MG63 (cell line): ENCODE results near the gene C9orf40. TPM values are rescaled to one million over a fixed set of nuclear protein-coding genes. Genes with fewer than 3 reads are reported as not detected.
A peak's percentile ranks its signal among the peaks of the same experiment; 100 is the strongest.

ENCODE experiments used
- DNase-seq: peaks from one replicate; pipeline ENCODE4 v3.0.0-alpha.2; 2020
- H3K27me3 ChIP-seq: fragments of 250-450 bp; sonication (Bioruptor Pico); 2 replicates; pipeline ENCODE4 v1.5.1; 2020; ENCODE audit warnings: mild to moderate bottlenecking, moderate library complexity
- H3K36me3 ChIP-seq: fragments of 250-450 bp; sonication (Bioruptor Pico); 2 replicates; pipeline ENCODE4 v1.5.1; 2020; ENCODE audit warnings: mild to moderate bottlenecking, moderate library complexity
- H3K4me3 ChIP-seq: fragments of 250-450 bp; sonication (Bioruptor Pico); 2 replicates; pipeline ENCODE4 v1.5.1; 2020; ENCODE audit warnings: mild to moderate bottlenecking, moderate library complexity
- H3K9me3 ChIP-seq: fragments of 250-450 bp; sonication (Bioruptor Pico); 2 replicates; pipeline ENCODE4 v1.5.1; 2020; ENCODE audit warnings: mild to moderate bottlenecking, moderate library complexity
- total RNA-seq: library from RNA; depleted of rRNA; stranded (reverse); fragments of >200 nt; shearing (Covaris generic); gene quantifications from 2 replicates; pipeline ENCODE4 v1.2.3, GENCODE V29; 2014; ENCODE audit warnings: low replicate concordance; rRNA removed

Gene C9orf40
- total RNA-seq, 1 experiment from 2014 or later: 6.9 TPM

GRCh38 chr9:74951107-74951720 lies 1.5 kb downstream of the C9orf40 start:
- DNase-seq: no peak
- no peaks in the 10 kb centered on the region; the same call in 1 of the 2 replicates for H3K36me3 ChIP-seq
- no peaks in the 10 kb centered on the region for H3K9me3 ChIP-seq
- peak overlapping the region; percentile 91 for H3K4me3 ChIP-seq
- H3K27me3 ChIP-seq: no peaks in the 10 kb centered on the region

DNA sequence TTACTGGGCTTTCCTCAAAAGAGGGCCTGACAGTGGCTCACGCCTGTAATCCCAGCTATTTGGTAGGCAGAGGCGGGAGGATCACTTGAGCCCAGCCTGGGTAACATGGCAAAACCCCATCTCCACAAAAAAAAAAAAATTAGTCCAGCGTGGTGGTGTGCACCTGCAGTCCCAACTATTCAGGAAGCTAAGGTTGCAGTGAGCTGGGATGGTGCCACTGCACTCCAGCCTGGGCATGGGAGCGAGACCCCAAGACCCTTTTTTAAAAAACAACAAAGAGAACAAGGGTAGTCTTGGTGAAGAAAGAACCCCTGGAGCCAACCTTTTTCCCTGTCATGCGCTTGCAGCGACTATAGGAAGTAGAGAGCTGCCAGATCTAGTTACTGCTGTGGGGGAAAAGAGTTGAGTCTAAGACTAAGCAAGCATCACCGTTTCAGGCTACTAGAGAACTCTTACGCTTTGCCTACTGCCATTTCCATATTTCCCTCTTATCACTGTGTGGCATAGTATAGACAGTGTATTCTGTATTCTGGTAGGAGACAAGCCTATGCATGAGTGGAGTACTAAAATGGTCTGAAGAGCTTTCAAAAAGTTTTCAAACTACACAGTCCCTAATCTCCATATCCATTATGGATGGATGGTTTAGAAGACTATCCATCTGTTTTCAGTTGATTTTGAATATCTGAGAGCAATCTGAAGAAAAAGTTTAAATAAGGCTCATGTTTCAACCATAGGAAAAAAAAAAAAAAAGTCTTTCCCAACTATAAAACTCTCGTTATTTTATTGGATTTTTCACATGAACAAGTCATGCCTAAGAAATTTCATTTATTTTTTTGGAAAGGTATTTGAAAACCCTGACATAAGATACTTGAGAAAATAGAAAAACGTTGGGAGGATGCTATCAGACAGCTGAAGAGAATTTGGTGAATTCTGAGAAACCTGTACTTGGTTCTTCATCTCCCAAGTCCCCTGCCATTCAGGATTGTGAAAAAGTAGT lies 2.6 kb downstream of the C9orf40 start:
- no peaks in the 10 kb centered on the region for H3K27me3 ChIP-seq
- no peak overlapping the region for H3K4me3 ChIP-seq
- H3K36me3 ChIP-seq: no peaks in the 10 kb centered on the region; the same call in 1 of the 2 replicates
- no peak for DNase-seq
- no peaks in the 10 kb centered on the region for H3K9me3 ChIP-seq

DNA sequence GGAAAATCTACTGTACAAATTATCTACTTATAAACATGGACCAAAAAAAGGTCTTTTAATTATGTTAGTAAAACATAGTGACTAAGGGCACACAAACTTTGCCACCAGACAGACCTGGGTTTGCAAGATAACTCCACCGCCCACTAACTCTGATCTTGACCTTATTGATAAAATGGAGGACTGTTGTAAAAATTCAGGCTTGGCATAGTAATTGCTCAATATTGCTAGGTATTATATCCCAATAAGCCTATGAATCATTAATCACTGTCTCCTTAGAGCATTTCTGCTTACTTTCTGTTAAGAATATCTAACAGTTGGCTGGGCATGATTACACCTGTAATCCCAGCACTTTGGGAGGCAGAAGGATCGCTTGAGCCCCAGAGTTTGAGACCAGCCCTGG lies 3.8 kb downstream of the C9orf40 start:
- no peaks in the 10 kb centered on the region for H3K27me3 ChIP-seq
- H3K4me3 ChIP-seq: no peak overlapping the region
- no peaks in the 10 kb centered on the region for H3K9me3 ChIP-seq
- no peak for DNase-seq
- no peaks in the 10 kb centered on the region; the same call in 1 of the 2 replicates for H3K36me3 ChIP-seq

DNA sequence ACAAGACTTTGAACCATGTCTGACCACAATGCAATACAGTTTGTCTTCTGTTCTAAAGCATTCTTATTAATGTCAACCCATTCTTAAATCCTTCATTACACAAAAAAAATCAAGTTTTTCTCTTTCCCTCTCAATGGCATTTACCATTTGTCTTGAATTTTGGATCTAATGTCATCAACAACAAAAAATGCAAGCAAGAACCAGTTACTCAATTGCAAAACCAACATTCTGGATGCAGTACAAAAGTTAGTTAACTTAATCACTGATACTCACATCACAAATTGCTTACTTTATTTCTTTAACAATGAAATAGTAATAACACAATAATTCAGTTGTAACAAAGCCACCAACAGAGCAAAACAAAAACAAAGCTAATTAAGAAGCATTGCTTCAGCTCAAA lies 6.0 kb downstream of the C9orf40 start:
- Histone ChIP-seq H3K4me3 (no peak overlapping the region), H3K36me3 (no peaks in the 10 kb centered on the region; the same call in 1 of the 2 replicates), H3K27me3 (no peaks in the 10 kb centered on the region), H3K9me3 (no peaks in the 10 kb centered on the region)
- DNase-seq: no peak

GRCh38 chr9:74942801-74943200 lies 9.9 kb downstream of the C9orf40 start:
- Histone ChIP-seq H3K36me3 (no peaks in the 10 kb centered on the region; the same call in 1 of the 2 replicates), H3K9me3 (no peaks in the 10 kb centered on the region), H3K27me3 (no peaks in the 10 kb centered on the region), H3K4me3 (no peak overlapping the region)
- no peak for DNase-seq

- DNase-seq: no peak
- Histone ChIP-seq H3K27me3 (no peaks in the 10 kb centered on the region), H3K36me3 (no peaks in the 10 kb centered on the region), H3K9me3 (no peaks in the 10 kb centered on the region), H3K4me3 (no peak overlapping the region)
These were observed 12.1 kb downstream of the C9orf40 start for GRCh38 chr9:74940600-74940999.

DNA sequence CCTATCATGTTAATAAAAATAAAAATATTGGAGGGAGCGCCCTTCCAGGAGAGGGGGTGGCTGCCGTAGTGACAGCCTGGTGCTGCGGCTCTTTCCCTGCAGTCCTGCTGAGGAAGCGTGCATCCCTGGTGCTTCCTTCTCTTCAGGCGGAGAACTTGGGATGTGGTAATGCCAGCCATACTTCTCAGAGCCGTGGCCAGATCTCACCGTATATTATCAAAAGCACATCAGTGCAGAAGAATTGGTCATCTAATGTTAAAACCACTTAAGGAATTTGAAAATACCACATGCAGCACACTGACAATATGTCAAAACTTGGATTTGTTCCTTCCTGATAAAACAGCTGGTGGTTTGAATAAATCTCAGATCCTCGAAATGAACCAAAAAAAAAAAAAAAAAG lies 17.7 kb downstream of the C9orf40 start:
- DNase-seq: no peak

DNA sequence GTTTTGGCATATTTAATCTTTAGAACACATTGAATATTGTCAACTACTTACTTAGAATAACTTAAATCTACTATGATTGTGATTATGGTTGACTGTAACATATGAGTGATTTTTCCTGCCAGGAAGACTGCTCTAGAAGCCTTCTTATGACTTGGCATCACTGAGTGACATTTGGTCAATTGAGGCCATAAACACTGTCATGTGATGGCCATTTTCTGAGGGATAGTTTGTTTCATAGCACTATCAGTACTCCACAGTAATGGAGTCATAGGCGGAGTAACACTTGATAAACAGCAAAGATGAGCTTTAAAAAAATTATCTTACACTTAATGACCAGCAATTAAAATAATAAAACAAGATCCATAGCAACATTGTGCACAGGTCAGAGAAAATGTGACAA lies 31.0 kb downstream of the C9orf40 start:
- H3K27me3 ChIP-seq: no peaks in the 10 kb centered on the region
- H3K4me3 ChIP-seq: no peak overlapping the region
- DNase-seq: no peak
- H3K36me3 ChIP-seq: no peaks in the 10 kb centered on the region
- no peaks in the 10 kb centered on the region for H3K9me3 ChIP-seq

More for the DNA sequence above, 17.7 kb downstream of the C9orf40 start:
- H3K9me3 ChIP-seq: no peaks in the 10 kb centered on the region
- no peaks in the 10 kb centered on the region for H3K36me3 ChIP-seq
- no peak overlapping the region for H3K4me3 ChIP-seq
- no peaks in the 10 kb centered on the region for H3K27me3 ChIP-seq

DNA sequence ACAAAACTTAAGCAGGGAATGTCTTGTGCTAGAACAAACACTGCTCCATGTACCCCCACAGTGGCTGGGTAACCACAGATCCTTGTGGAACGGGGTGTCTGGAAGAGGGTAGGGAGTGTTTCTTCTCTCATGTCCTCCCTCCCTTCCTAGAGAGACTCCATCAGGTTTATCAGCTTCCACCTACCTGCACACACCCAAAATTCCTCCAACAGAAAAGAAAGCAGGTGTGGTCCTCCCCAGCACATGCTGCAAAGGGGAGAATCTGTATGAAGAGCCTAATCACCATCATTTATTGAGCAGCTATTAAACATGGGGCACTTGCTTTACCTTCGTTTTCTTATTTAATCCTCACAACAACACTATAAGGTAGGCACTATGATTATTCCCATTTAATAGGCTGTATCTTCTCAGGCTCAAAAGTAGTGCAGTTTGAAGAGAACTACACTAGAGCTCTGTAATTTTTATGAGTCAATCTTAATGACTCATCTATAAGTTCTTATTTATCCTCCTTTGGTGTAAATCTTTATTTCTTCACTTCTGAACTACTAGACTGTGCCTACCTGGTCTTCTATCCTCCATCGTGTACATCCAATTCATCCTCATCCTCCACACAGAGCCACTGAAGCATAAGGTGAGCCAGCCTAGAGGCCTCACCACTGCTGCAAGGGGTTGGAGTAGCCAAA lies 31.6 kb downstream of the C9orf40 start:
- no peak overlapping the region for H3K4me3 ChIP-seq
- H3K9me3 ChIP-seq: no peaks in the 10 kb centered on the region
- no peaks in the 10 kb centered on the region for H3K27me3 ChIP-seq
- no peak for DNase-seq
- no peaks in the 10 kb centered on the region for H3K36me3 ChIP-seq

DNA sequence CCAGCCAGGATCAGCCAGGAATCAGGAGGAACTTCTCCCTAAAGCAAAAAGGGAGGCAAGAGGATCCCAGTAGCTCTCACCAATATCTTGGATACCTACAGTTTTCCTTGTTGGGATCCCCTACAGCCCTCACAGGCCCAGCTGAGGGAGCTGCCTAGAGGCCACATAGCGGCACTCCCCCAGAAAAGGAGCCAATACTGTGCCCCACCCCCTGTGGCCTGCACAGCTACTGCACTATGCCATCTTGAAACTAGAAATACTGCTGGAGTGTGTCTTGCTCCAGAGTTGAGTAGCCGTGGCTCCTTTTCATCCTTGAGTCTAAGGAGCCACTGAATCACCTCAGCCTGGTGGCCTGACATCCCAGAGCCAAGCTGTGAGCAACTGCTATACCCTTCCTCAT lies 42.7 kb downstream of the C9orf40 start:
- H3K4me3 ChIP-seq: no peak overlapping the region
- DNase-seq: no peak
- no peaks in the 10 kb centered on the region for H3K27me3 ChIP-seq
- H3K36me3 ChIP-seq: no peaks in the 10 kb centered on the region
- H3K9me3 ChIP-seq: no peaks in the 10 kb centered on the region

DNA sequence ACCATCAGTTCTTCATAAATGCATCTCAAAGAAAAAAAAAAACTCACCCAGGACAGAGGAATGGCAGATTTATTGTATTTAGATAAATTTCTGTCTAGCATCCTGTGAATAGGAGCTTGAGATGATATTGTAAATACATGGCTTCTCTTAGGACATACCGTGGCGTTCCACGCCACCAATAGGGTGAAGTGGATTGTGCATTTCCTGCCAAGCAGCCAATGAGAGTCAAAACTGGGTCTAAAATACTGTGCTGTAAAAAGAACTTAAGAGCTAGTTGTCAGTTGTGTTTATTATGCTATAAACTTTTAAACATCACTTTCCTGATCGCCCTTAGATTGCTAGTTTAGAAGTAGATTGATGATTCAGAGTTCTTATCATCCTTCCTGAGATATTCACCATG lies 44.0 kb downstream of the C9orf40 start:
- Histone ChIP-seq H3K4me3 (no peak overlapping the region), H3K36me3 (no peaks in the 10 kb centered on the region), H3K9me3 (no peaks in the 10 kb centered on the region), H3K27me3 (no peaks in the 10 kb centered on the region)
- DNase-seq: no peak

- H3K4me3 ChIP-seq: no peak overlapping the region
- no peaks in the 10 kb centered on the region for H3K9me3 ChIP-seq
- DNase-seq: no peak
- H3K36me3 ChIP-seq: no peaks in the 10 kb centered on the region
- H3K27me3 ChIP-seq: no peaks in the 10 kb centered on the region
These were observed 45.6 kb downstream of the C9orf40 start for GRCh38 chr9:74907085-74907484.

- Histone ChIP-seq H3K36me3 (no peaks in the 10 kb centered on the region), H3K9me3 (no peaks in the 10 kb centered on the region), H3K4me3 (no peak overlapping the region), H3K27me3 (no peaks in the 10 kb centered on the region)
- DNase-seq: no peak
These were observed 51.7 kb downstream of the C9orf40 start for GRCh38 chr9:74901001-74901400.

Other genes with a start within 250 kb of the C9orf40 start
- 0.03 and 0.17 TPM in 2 replicates for gene TRPM6, start 65.0 kb downstream of the C9orf40 start, total RNA-seq
- gene CARNMT1, start 75.4 kb upstream of the C9orf40 start, total RNA-seq: 8.6 and 19.8 TPM in 2 replicates
- gene NMRK1, start 135.2 kb upstream of the C9orf40 start, total RNA-seq: 17.3 and 19.8 TPM in 2 replicates
- gene OSTF1, start 135.6 kb upstream of the C9orf40 start, total RNA-seq: 18.6 and 23.0 TPM in 2 replicates